ENCODE results near the gene NFIC.
A peak's percentile ranks its signal among the peaks of the same experiment; 100 is the strongest.

NFIC gene

GRCh38 chr19:3359015-3359918 is 7.1 kb upstream of the NFIC start:
- peak overlapping the region; percentile 94 for H3K18ac ChIP-seq (ENCODE audit: low read length)
- DNase-seq (ENCODE audit: low spot score): no peak
- H3K4me3 ChIP-seq (ENCODE audit: low read length in 2 of 2): peak overlapping the region; percentile 54 to 76

GRCh38 chr19:3359919-3360420 is 6.4 kb upstream of the NFIC start:
- no peak overlapping the region for H4K8ac ChIP-seq (ENCODE audit: low read depth, low read length)
- no peak overlapping the region for H3K14ac ChIP-seq (ENCODE audit: low read length)
- H3K4me1 ChIP-seq (ENCODE audit: control insufficient read depth in 2 of 2, insufficient read depth in 1 of 2, low read depth in 1 of 2, low read length in 2 of 2): peaks cover 7 to 14% of the 10 kb centered on the region in 2 donors
- no peak for DNase-seq (ENCODE audit: low spot score)
- peak overlapping the region; percentile 91 for H3K4me2 ChIP-seq (ENCODE audit: insufficient read depth, low read length, poor library complexity, severe bottlenecking)
- no peak overlapping the region for H2BK15ac ChIP-seq (ENCODE audit: low read length)
- no peak overlapping the region for H3K18ac ChIP-seq (ENCODE audit: low read length)
- no peaks in the 10 kb centered on the region for H3K36me3 ChIP-seq (replicated peaks in 1 of 2; ENCODE audit: control insufficient read depth in 2 of 2, insufficient read depth in 2 of 2, low read length in 2 of 2)
- WGBS, 2 donors (ENCODE audit: extremely low coverage in 2 of 2, insufficient read length in 2 of 2, insufficient replicate concordance in 1 of 2): no CpG with 5 or more reads among the region's 81 CpGs
- H3K79me1 ChIP-seq (ENCODE audit: low read depth, low read length): no peaks in the 10 kb centered on the region
- no peak overlapping the region for H4K91ac ChIP-seq (ENCODE audit: low read depth, low read length, poor library complexity)
- H2BK12ac ChIP-seq (ENCODE audit: low read length): no peak overlapping the region
- peak overlapping the region; percentile 89 for H2AFZ ChIP-seq (ENCODE audit: low read length)
- peaks cover 0 to 7% of the 10 kb centered on the region in 2 donors for H3K9me3 ChIP-seq (replicated peaks in 1 of 2; ENCODE audit: control insufficient read depth in 2 of 2, insufficient read depth in 1 of 2, low read depth in 1 of 2, low read length in 2 of 2)
- no peak overlapping the region for H2AK5ac ChIP-seq (ENCODE audit: low read depth, low read length)
- H2BK5ac ChIP-seq (ENCODE audit: low read length): no peak overlapping the region
- H2BK120ac ChIP-seq (ENCODE audit: low read depth, low read length): no peak overlapping the region
- no peak overlapping the region for H3K9ac ChIP-seq (ENCODE audit: low read depth, low read length, poor library complexity)
- H3K4ac ChIP-seq (ENCODE audit: low read length): no peak overlapping the region
- H3K27ac ChIP-seq (replicated peaks; ENCODE audit: low read length): no peak overlapping the region
- H3K4me3 ChIP-seq (ENCODE audit: low read length in 2 of 2): peak overlapping the region in 1 of 2 donors; percentile 54
- H3K23ac ChIP-seq (ENCODE audit: low read depth, low read length, poor library complexity): peak overlapping the region; percentile 93
- peaks cover 51 to 85% (median 76%) of the 10 kb centered on the region in 3 experiments for H3K27me3 ChIP-seq (ENCODE audit: control insufficient read depth in 3 of 3, insufficient read depth in 3 of 3, low read depth in 1 of 3, low read length in 3 of 3)

More at GRCh38 chr19:3359015-3359918, 7.1 kb upstream of the NFIC start:
- Histone ChIP-seq H2AFZ (ENCODE audit: low read length) (peak overlapping the region; percentile 89), H3K4me1 (ENCODE audit: control insufficient read depth in 2 of 2, insufficient read depth in 1 of 2, low read depth in 1 of 2, low read length in 2 of 2) (peaks cover 7 to 14% of the 10 kb centered on the region in 2 donors), H2AK5ac (ENCODE audit: low read depth, low read length) (peak overlapping the region; percentile 28), H2BK12ac (ENCODE audit: low read length) (peak overlapping the region; percentile 58), H4K8ac (ENCODE audit: low read depth, low read length) (no peak overlapping the region), H3K14ac (ENCODE audit: low read length) (peak overlapping the region; percentile 89), H3K27me3 (ENCODE audit: control insufficient read depth in 3 of 3, insufficient read depth in 3 of 3, low read depth in 1 of 3, low read length in 3 of 3) (peaks cover 49 to 78% (median 69%) of the 10 kb centered on the region in 3 experiments), H3K27ac (replicated peaks; ENCODE audit: low read length) (no peak overlapping the region), H3K36me3 (replicated peaks in 1 of 2; ENCODE audit: control insufficient read depth in 2 of 2, insufficient read depth in 2 of 2, low read length in 2 of 2) (no peaks in the 10 kb centered on the region), H4K91ac (ENCODE audit: low read depth, low read length, poor library complexity) (no peak overlapping the region), H2BK15ac (ENCODE audit: low read length) (no peak overlapping the region), H3K9ac (ENCODE audit: low read depth, low read length, poor library complexity) (peak overlapping the region; percentile 86), H3K4me2 (ENCODE audit: insufficient read depth, low read length, poor library complexity, severe bottlenecking) (peak overlapping the region; percentile 91), H2BK120ac (ENCODE audit: low read depth, low read length) (no peak overlapping the region), H3K9me3 (replicated peaks in 1 of 2; ENCODE audit: control insufficient read depth in 2 of 2, insufficient read depth in 1 of 2, low read depth in 1 of 2, low read length in 2 of 2) (peaks cover 0 to 5% of the 10 kb centered on the region in 2 donors), H3K23ac (ENCODE audit: low read depth, low read length, poor library complexity) (peak overlapping the region; percentile 73), H2BK5ac (ENCODE audit: low read length) (no peak overlapping the region), H3K4ac (ENCODE audit: low read length) (no peak overlapping the region), H3K79me1 (ENCODE audit: low read depth, low read length) (no peaks in the 10 kb centered on the region)
- WGBS, 2 donors (ENCODE audit: extremely low coverage in 2 of 2, insufficient read length in 2 of 2, insufficient replicate concordance in 1 of 2): no CpG with 5 or more reads among the region's 129 CpGs

- peaks cover 0 to 7% of the 10 kb centered on the region in 2 donors for H3K9me3 ChIP-seq (replicated peaks in 1 of 2; ENCODE audit: control insufficient read depth in 2 of 2, insufficient read depth in 1 of 2, low read depth in 1 of 2, low read length in 2 of 2)
- peak overlapping the region; percentile 93 for H3K23ac ChIP-seq (ENCODE audit: low read depth, low read length, poor library complexity)
- no peak overlapping the region for H2BK5ac ChIP-seq (ENCODE audit: low read length)
- H4K8ac ChIP-seq (ENCODE audit: low read depth, low read length): no peak overlapping the region
- peak overlapping the region; percentile 11 for H3K4me2 ChIP-seq (ENCODE audit: insufficient read depth, low read length, poor library complexity, severe bottlenecking)
- H4K91ac ChIP-seq (ENCODE audit: low read depth, low read length, poor library complexity): no peak overlapping the region
- H3K79me1 ChIP-seq (ENCODE audit: low read depth, low read length): no peaks in the 10 kb centered on the region
- no peak overlapping the region for H3K9ac ChIP-seq (ENCODE audit: low read depth, low read length, poor library complexity)
- no peak overlapping the region for H3K27ac ChIP-seq (replicated peaks; ENCODE audit: low read length)
- H2BK12ac ChIP-seq (ENCODE audit: low read length): no peak overlapping the region
- H3K14ac ChIP-seq (ENCODE audit: low read length): peak overlapping the region; percentile 17
- H2BK15ac ChIP-seq (ENCODE audit: low read length): no peak overlapping the region
- peak overlapping the region; percentile 38 for H3K18ac ChIP-seq (ENCODE audit: low read length)
- peaks cover 57 to 92% (median 83%) of the 10 kb centered on the region in 3 experiments for H3K27me3 ChIP-seq (ENCODE audit: control insufficient read depth in 3 of 3, insufficient read depth in 3 of 3, low read depth in 1 of 3, low read length in 3 of 3)
- H3K4me1 ChIP-seq (ENCODE audit: control insufficient read depth in 2 of 2, insufficient read depth in 1 of 2, low read depth in 1 of 2, low read length in 2 of 2): peaks cover 7 to 14% of the 10 kb centered on the region in 2 donors
- no peak for DNase-seq (ENCODE audit: low spot score)
- H2AK5ac ChIP-seq (ENCODE audit: low read depth, low read length): peak overlapping the region; percentile 46
- WGBS, 2 donors (ENCODE audit: extremely low coverage in 2 of 2, insufficient read length in 2 of 2, insufficient replicate concordance in 1 of 2): no CpG with 5 or more reads among the region's 90 CpGs
- no peaks in the 10 kb centered on the region for H3K36me3 ChIP-seq (replicated peaks in 1 of 2; ENCODE audit: control insufficient read depth in 2 of 2, insufficient read depth in 2 of 2, low read length in 2 of 2)
- H2AFZ ChIP-seq (ENCODE audit: low read length): peak overlapping the region; percentile 72
- H2BK120ac ChIP-seq (ENCODE audit: low read depth, low read length): no peak overlapping the region
- H3K4me3 ChIP-seq (ENCODE audit: low read length in 2 of 2): peak overlapping the region in 1 of 2 donors; percentile 17
- no peak overlapping the region for H3K4ac ChIP-seq (ENCODE audit: low read length)
Observed at GRCh38 chr19:3360421-3361383, 5.7 kb upstream of the NFIC start.

All from neuronal stem cell (in vitro differentiated cells).